ENCODE measurements around the gene PTGR3.

Gene PTGR3

DNA sequence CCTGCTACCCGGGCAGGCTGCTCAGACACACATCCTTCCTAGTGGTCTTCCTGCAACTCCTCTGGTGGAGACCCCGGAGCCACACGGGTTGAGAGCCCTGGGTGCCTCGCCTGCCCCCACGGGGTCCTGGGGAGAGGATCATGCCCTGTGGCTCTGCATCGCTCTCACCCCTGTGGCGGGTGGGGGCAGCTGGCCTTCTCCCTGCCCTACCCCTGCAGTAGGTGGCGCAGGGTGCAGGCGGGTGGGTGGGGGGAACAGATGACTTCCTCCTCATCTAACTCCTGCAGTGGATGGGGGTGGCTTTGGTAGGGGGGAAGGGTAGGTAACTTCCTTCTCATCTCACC is 40.2 kb upstream of the PTGR3 start:
- H3K9me3 ChIP-seq (ENCODE audit: control insufficient read depth, insufficient read depth, low read length): no peaks in the 10 kb centered on the region
- H3K27ac ChIP-seq (ENCODE audit: low read length): no peak overlapping the region
- no peaks in the 10 kb centered on the region for H3K36me3 ChIP-seq (ENCODE audit: control insufficient read depth, insufficient read depth, low read length)
- no CpG with 5 or more reads among the region's 9 CpGs for WGBS (ENCODE audit: insufficient coverage, insufficient read length)
- no peak overlapping the region for H3K4me3 ChIP-seq (ENCODE audit: low read length)
- DNase-seq (ENCODE audit: low read depth, low spot score): no peak
- H3K4me1 ChIP-seq (ENCODE audit: control insufficient read depth, insufficient read depth, low read length): no peaks in the 10 kb centered on the region
- H3K27me3 ChIP-seq (ENCODE audit: control insufficient read depth, insufficient read depth, low read length): no peaks in the 10 kb centered on the region

DNA sequence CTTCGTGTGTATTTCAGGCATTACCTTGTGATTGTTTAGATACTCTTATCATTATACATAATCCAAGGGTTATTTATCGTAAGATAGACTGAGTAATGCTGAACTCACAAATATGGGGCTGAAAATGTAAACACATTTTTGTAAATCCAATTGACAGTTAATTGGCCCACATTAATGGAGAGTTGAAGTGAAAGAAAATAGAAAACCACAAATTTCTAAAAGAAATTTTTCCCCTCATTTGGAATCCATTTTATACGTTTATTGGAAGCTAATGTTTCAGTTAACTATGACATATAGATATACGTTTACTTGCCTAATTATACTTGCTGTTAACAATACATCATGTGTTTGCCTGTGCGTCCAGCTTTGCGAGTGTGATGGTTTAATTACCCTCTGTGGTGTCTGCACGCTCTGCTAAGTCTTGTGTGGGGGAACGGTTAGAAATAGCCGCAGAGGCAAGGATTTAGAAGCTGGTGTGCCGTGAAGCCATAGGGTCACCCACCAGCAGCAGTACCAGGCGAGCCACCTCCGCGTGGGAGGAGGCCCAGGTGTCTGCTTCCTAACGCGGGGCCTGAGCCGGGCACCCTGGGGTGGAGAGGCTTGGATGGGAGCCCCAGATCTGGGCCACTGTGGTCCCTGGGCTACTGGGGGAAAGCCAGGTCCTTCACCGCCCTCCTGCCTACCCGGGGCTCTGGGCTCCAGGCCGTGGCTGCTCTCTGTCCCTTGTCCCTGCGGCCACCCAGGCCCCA is 39.7 kb upstream of the PTGR3 start:
- DNase-seq (ENCODE audit: low read depth, low spot score): no peak
- Histone ChIP-seq H3K4me1 (ENCODE audit: control insufficient read depth, insufficient read depth, low read length) (no peaks in the 10 kb centered on the region), H3K4me3 (ENCODE audit: low read length) (no peak overlapping the region), H3K27me3 (ENCODE audit: control insufficient read depth, insufficient read depth, low read length) (no peaks in the 10 kb centered on the region), H3K9me3 (ENCODE audit: control insufficient read depth, insufficient read depth, low read length) (no peaks in the 10 kb centered on the region), H3K36me3 (ENCODE audit: control insufficient read depth, insufficient read depth, low read length) (no peaks in the 10 kb centered on the region), H3K27ac (ENCODE audit: low read length) (no peak overlapping the region)
- no CpG with 5 or more reads among the region's 20 CpGs for WGBS (ENCODE audit: insufficient coverage, insufficient read length)

GRCh38 chr18:75247611-75248421 is 38.9 kb upstream of the PTGR3 start:
- no peak for DNase-seq (ENCODE audit: low read depth, low spot score)
- Histone ChIP-seq H3K27me3 (ENCODE audit: control insufficient read depth, insufficient read depth, low read length) (no peaks in the 10 kb centered on the region), H3K27ac (ENCODE audit: low read length) (no peak overlapping the region), H3K4me1 (ENCODE audit: control insufficient read depth, insufficient read depth, low read length) (no peaks in the 10 kb centered on the region), H3K36me3 (ENCODE audit: control insufficient read depth, insufficient read depth, low read length) (no peaks in the 10 kb centered on the region), H3K4me3 (ENCODE audit: low read length) (no peak overlapping the region), H3K9me3 (ENCODE audit: control insufficient read depth, insufficient read depth, low read length) (no peaks in the 10 kb centered on the region)
- WGBS (ENCODE audit: insufficient coverage, insufficient read length): no CpG with 5 or more reads among the region's 8 CpGs

DNA sequence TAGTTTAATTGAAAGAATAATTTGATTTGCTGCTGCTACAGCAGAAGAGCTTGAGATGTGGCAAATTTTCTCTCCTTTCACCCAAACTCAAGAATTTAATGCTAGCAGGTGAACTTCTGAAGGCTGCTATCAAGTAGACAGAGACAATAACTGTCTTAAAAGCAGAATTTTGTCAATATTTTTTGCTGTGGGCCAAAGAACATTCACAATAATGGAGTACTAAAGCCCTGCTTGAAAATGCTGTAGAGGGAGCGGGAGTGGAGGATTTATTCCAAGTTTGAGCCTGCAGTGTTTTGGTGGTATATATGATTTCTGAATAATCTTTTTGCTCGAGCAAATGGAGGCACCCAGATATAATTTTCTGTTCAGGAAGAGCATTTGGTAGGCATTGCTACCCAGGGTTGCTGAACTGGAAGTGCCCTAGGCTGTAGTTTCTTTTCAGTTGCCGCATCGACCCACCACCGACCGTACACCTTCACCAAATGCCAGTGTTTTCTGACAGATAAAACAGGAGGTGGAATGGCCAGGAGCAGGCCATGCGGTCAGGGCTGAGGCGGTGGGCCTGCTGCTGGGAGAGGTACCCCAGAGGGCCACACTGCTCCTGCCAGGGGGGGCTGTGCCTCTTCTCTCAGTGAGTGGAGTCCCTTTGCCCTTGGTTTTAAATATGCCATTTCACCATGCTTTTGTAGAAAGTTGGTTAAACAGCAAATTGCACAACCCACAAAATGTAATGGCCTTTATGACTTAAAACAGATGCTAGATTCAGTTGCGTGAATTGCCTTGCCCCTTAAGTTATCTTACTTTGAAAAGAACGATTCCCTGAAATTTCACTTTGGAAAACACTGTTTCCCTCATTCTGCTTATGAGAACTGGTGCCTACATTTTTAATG is 38.0 kb upstream of the PTGR3 start:
- DNase-seq (ENCODE audit: low read depth, low spot score): no peak
- no peaks in the 10 kb centered on the region for H3K4me1 ChIP-seq (ENCODE audit: control insufficient read depth, insufficient read depth, low read length)
- no CpG with 5 or more reads among the region's 10 CpGs for WGBS (ENCODE audit: insufficient coverage, insufficient read length)
- H3K36me3 ChIP-seq (ENCODE audit: control insufficient read depth, insufficient read depth, low read length): no peaks in the 10 kb centered on the region
- H3K9me3 ChIP-seq (ENCODE audit: control insufficient read depth, insufficient read depth, low read length): no peaks in the 10 kb centered on the region
- H3K27ac ChIP-seq (ENCODE audit: low read length): no peak overlapping the region
- no peaks in the 10 kb centered on the region for H3K27me3 ChIP-seq (ENCODE audit: control insufficient read depth, insufficient read depth, low read length)
- H3K4me3 ChIP-seq (ENCODE audit: low read length): no peak overlapping the region

- WGBS (ENCODE audit: insufficient coverage, insufficient read length): no CpG with 5 or more reads among the region's 19 CpGs
- DNase-seq (ENCODE audit: low read depth, low spot score): peak; percentile 2
- Histone ChIP-seq H3K27ac (ENCODE audit: low read length) (no peak overlapping the region), H3K4me3 (ENCODE audit: low read length) (no peak overlapping the region), H3K4me1 (ENCODE audit: control insufficient read depth, insufficient read depth, low read length) (no peaks in the 10 kb centered on the region), H3K9me3 (ENCODE audit: control insufficient read depth, insufficient read depth, low read length) (no peaks in the 10 kb centered on the region), H3K36me3 (ENCODE audit: control insufficient read depth, insufficient read depth, low read length) (no peaks in the 10 kb centered on the region), H3K27me3 (ENCODE audit: control insufficient read depth, insufficient read depth, low read length) (no peaks in the 10 kb centered on the region)
These were observed 35.7 kb upstream of the PTGR3 start for GRCh38 chr18:75244351-75245313.

GRCh38 chr18:75241705-75242104 is 32.8 kb upstream of the PTGR3 start:
- H3K4me3 ChIP-seq (ENCODE audit: low read length): no peak overlapping the region
- no peaks in the 10 kb centered on the region for H3K9me3 ChIP-seq (ENCODE audit: control insufficient read depth, insufficient read depth, low read length)
- no peaks in the 10 kb centered on the region for H3K4me1 ChIP-seq (ENCODE audit: control insufficient read depth, insufficient read depth, low read length)
- H3K36me3 ChIP-seq (ENCODE audit: control insufficient read depth, insufficient read depth, low read length): no peaks in the 10 kb centered on the region
- no peaks in the 10 kb centered on the region for H3K27me3 ChIP-seq (ENCODE audit: control insufficient read depth, insufficient read depth, low read length)
- WGBS (ENCODE audit: insufficient coverage, insufficient read length): no CpG with 5 or more reads among the region's 1 CpG
- DNase-seq (ENCODE audit: low read depth, low spot score): no peak
- no peak overlapping the region for H3K27ac ChIP-seq (ENCODE audit: low read length)

DNA sequence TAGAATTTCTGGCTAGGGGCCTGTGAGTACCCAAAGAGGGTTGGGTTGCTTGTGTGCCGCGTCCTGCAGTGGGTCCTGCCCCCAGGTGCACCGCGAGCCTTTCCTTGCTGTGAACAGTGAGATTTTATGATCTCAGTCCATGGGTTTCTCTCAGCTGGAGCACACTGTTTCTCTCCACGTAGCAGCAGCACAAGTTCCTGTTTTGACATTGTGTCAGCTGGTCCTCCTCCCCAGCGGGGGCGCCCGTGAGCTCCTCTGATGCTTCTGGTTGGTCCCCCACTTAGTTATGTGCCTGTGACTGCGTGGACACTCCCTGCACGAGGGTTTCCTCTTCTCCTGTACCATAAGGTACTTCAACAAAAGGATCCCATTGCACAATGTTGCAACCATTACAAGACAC is 31.5 kb upstream of the PTGR3 start:
- Histone ChIP-seq H3K36me3 (ENCODE audit: control insufficient read depth, insufficient read depth, low read length) (no peaks in the 10 kb centered on the region), H3K9me3 (ENCODE audit: control insufficient read depth, insufficient read depth, low read length) (no peaks in the 10 kb centered on the region), H3K27ac (ENCODE audit: low read length) (no peak overlapping the region), H3K4me1 (ENCODE audit: control insufficient read depth, insufficient read depth, low read length) (no peaks in the 10 kb centered on the region), H3K4me3 (ENCODE audit: low read length) (no peak overlapping the region), H3K27me3 (ENCODE audit: control insufficient read depth, insufficient read depth, low read length) (no peaks in the 10 kb centered on the region)
- DNase-seq (ENCODE audit: low read depth, low spot score): no peak
- WGBS (ENCODE audit: insufficient coverage, insufficient read length): no CpG with 5 or more reads among the region's 10 CpGs

DNA sequence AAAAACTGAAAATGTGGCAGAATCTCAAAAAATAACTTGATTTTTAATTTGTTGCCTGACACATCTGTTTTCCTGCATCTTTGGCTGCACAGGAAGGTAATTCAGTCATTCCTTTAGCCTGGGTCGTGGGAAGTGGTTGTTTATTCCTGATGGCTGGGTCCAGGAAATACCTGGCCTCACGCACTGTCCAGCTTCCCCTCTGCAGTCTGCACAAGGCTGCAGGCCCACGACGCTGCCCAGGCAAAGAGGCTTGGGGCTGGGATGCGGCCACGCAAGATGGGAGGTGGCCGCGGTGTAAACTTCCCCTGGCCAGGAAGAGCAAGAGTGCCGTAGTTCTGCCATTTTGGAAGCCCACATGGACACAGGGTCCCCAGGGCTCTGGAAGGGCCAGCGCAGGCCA is 29.8 kb upstream of the PTGR3 start:
- Histone ChIP-seq H3K4me1 (ENCODE audit: control insufficient read depth, insufficient read depth, low read length) (no peaks in the 10 kb centered on the region), H3K27ac (ENCODE audit: low read length) (no peak overlapping the region), H3K27me3 (ENCODE audit: control insufficient read depth, insufficient read depth, low read length) (no peaks in the 10 kb centered on the region), H3K9me3 (ENCODE audit: control insufficient read depth, insufficient read depth, low read length) (no peaks in the 10 kb centered on the region), H3K4me3 (ENCODE audit: low read length) (no peak overlapping the region), H3K36me3 (ENCODE audit: control insufficient read depth, insufficient read depth, low read length) (no peaks in the 10 kb centered on the region)
- no CpG with 5 or more reads among the region's 10 CpGs for WGBS (ENCODE audit: insufficient coverage, insufficient read length)
- no peak for DNase-seq (ENCODE audit: low read depth, low spot score)

DNA sequence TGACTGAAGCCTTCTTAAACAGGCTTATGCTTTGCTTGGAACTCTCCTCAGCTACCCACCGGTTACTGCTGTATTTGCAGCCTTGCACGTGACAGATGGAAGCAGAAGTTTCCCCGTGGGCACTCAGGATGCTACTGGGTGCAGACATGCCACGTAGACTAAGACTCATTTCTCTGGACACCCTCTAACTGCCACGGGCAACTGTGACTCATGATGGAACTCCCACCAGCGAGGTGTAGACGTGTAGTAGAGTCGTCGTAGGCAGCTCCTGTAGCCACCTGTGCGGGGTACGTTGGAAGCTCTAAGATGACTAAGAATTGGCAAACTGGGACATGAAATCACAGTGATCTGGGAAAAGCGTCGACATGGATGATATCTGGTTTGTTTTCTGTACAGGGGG is 29.2 kb upstream of the PTGR3 start:
- no peaks in the 10 kb centered on the region for H3K4me1 ChIP-seq (ENCODE audit: control insufficient read depth, insufficient read depth, low read length)
- WGBS (ENCODE audit: insufficient coverage, insufficient read length): no CpG with 5 or more reads among the region's 13 CpGs
- DNase-seq (ENCODE audit: low read depth, low spot score): no peak
- no peaks in the 10 kb centered on the region for H3K27me3 ChIP-seq (ENCODE audit: control insufficient read depth, insufficient read depth, low read length)
- H3K27ac ChIP-seq (ENCODE audit: low read length): no peak overlapping the region
- H3K36me3 ChIP-seq (ENCODE audit: control insufficient read depth, insufficient read depth, low read length): no peaks in the 10 kb centered on the region
- no peaks in the 10 kb centered on the region for H3K9me3 ChIP-seq (ENCODE audit: control insufficient read depth, insufficient read depth, low read length)
- no peak overlapping the region for H3K4me3 ChIP-seq (ENCODE audit: low read length)

All from iPS DF 6.9 (cell line).